BLaER1 (cell line): ENCODE results near the gene ARL5C.
A peak's percentile ranks its signal among the peaks of the same experiment; 100 is the strongest.

Experiments used
- H3K27ac ChIP-seq: shearing (Covaris generic); formaldehyde crosslinking; 2 replicates; pipeline ENCODE4 v1.8.1; 2022
- H3K27me3 ChIP-seq: shearing (Covaris generic); formaldehyde crosslinking; 2 replicates; pipeline ENCODE4 v1.8.1; 2022
- H3K36me3 ChIP-seq: shearing (Covaris generic); formaldehyde crosslinking; 2 replicates; pipeline ENCODE4 v1.8.1; 2022
- H3K4me1 ChIP-seq: shearing (Covaris generic); formaldehyde crosslinking; 2 replicates; pipeline ENCODE4 v1.8.1; 2022
- H3K4me2 ChIP-seq: shearing (Covaris generic); formaldehyde crosslinking; 2 replicates; pipeline ENCODE4 v1.8.1; 2022
- H3K4me3 ChIP-seq: shearing (Covaris generic); formaldehyde crosslinking; 2 replicates; pipeline ENCODE4 v1.8.1; 2022
- H3K9ac ChIP-seq: shearing (Covaris generic); formaldehyde crosslinking; 2 replicates; pipeline ENCODE4 v1.8.1; 2022
- H3K9me3 ChIP-seq: shearing (Covaris generic); formaldehyde crosslinking; 2 replicates; pipeline ENCODE4 v1.8.1; 2022
- H4K20me1 ChIP-seq: shearing (Covaris generic); formaldehyde crosslinking; 2 replicates; pipeline ENCODE4 v1.8.1; 2022
- Cebpa-rat ChIP-seq: shearing (Covaris generic); IDR thresholded peaks from 2 replicates; pipeline ENCODE4 v1.8.1; 2022

ARL5C gene

GRCh38 chr17:39194985-39195524 lies 29.1 kb upstream of the ARL5C start:
- Histone ChIP-seq H4K20me1 (peaks cover 51% of the 10 kb centered on the region), H3K4me2 (peak overlapping the region; percentile 98)

GRCh38 chr17:39194089-39194984 lies 28.4 kb upstream of the ARL5C start:
- peak overlapping the region; percentile 52; the same call in 1 of the 2 replicates for H3K9ac ChIP-seq
- no peak overlapping the region for H3K27ac ChIP-seq
- H3K4me1 ChIP-seq = peaks cover 52% of the 10 kb centered on the region
- TF ChIP-seq Cebpa-rat = no peak
- peak overlapping the region; percentile 98 for H3K4me2 ChIP-seq
- H3K9me3 ChIP-seq = no peaks in the 10 kb centered on the region
- H3K36me3 ChIP-seq = peaks cover 55% of the 10 kb centered on the region
- no peaks in the 10 kb centered on the region for H3K27me3 ChIP-seq
- H4K20me1 ChIP-seq = peaks cover 51% of the 10 kb centered on the region
- H3K4me3 ChIP-seq = peak overlapping the region; percentile 87; the same call in 1 of the 2 replicates

More at GRCh38 chr17:39194985-39195524, 29.1 kb upstream of the ARL5C start:
- peak overlapping the region; percentile 87 for H3K4me3 ChIP-seq
- peak overlapping the region; percentile 55 for H3K27ac ChIP-seq
- H3K36me3 ChIP-seq = peaks cover 49% of the 10 kb centered on the region
- no peaks in the 10 kb centered on the region for H3K9me3 ChIP-seq
- H3K4me1 ChIP-seq = peaks cover 55% of the 10 kb centered on the region
- TF ChIP-seq Cebpa-rat = no peak
- peak overlapping the region; percentile 52 for H3K9ac ChIP-seq
- no peaks in the 10 kb centered on the region for H3K27me3 ChIP-seq

- peaks cover 51% of the 10 kb centered on the region for H4K20me1 ChIP-seq
- TF ChIP-seq Cebpa-rat = no peak
- no peaks in the 10 kb centered on the region for H3K27me3 ChIP-seq
- H3K9ac ChIP-seq = no peak overlapping the region
- H3K4me1 ChIP-seq = peaks cover 42% of the 10 kb centered on the region
- H3K27ac ChIP-seq = peak overlapping the region; percentile 18; the same call in 1 of the 2 replicates
- H3K4me3 ChIP-seq = no peak overlapping the region
- no peaks in the 10 kb centered on the region for H3K9me3 ChIP-seq
- peak overlapping the region; percentile 98 for H3K4me2 ChIP-seq
- H3K36me3 ChIP-seq = peaks cover 64% of the 10 kb centered on the region
These were observed 27.4 kb upstream of the ARL5C start for GRCh38 chr17:39193346-39193745.

GRCh38 chr17:39192901-39193300 lies 26.9 kb upstream of the ARL5C start:
- H3K4me3 ChIP-seq = no peak overlapping the region
- H3K27ac ChIP-seq = no peak overlapping the region
- H3K4me1 ChIP-seq = peaks cover 38% of the 10 kb centered on the region
- no peak overlapping the region for H3K4me2 ChIP-seq
- no peak for TF ChIP-seq Cebpa-rat
- H4K20me1 ChIP-seq = peaks cover 51% of the 10 kb centered on the region
- H3K36me3 ChIP-seq = peaks cover 69% of the 10 kb centered on the region
- no peaks in the 10 kb centered on the region for H3K27me3 ChIP-seq
- no peak overlapping the region for H3K9ac ChIP-seq
- no peaks in the 10 kb centered on the region for H3K9me3 ChIP-seq

- no peak overlapping the region for H3K27ac ChIP-seq
- no peaks in the 10 kb centered on the region for H3K27me3 ChIP-seq
- no peak overlapping the region for H3K4me3 ChIP-seq
- no peak for TF ChIP-seq Cebpa-rat
- peaks cover 79% of the 10 kb centered on the region for H3K36me3 ChIP-seq
- H3K9ac ChIP-seq = no peak overlapping the region
- peaks cover 36% of the 10 kb centered on the region for H3K4me1 ChIP-seq
- no peak overlapping the region for H3K4me2 ChIP-seq
- H4K20me1 ChIP-seq = peaks cover 51% of the 10 kb centered on the region
- H3K9me3 ChIP-seq = no peaks in the 10 kb centered on the region
These were observed 26.0 kb upstream of the ARL5C start for GRCh38 chr17:39191750-39192510.

GRCh38 chr17:39187152-39187830 lies 21.3 kb upstream of the ARL5C start:
- Histone ChIP-seq H3K27me3 (no peaks in the 10 kb centered on the region), H3K36me3 (peaks cover 98% of the 10 kb centered on the region)

GRCh38 chr17:39186481-39187002 lies 20.6 kb upstream of the ARL5C start:
- Histone ChIP-seq H3K36me3 (peaks cover 98% of the 10 kb centered on the region), H3K27ac (no peak overlapping the region), H3K4me3 (no peak overlapping the region), H4K20me1 (peaks cover 3% of the 10 kb centered on the region), H3K27me3 (no peaks in the 10 kb centered on the region), H3K4me1 (no peaks in the 10 kb centered on the region), H3K9me3 (no peaks in the 10 kb centered on the region), H3K9ac (no peak overlapping the region), H3K4me2 (no peak overlapping the region)
- TF ChIP-seq Cebpa-rat = no peak

More at GRCh38 chr17:39187152-39187830, 21.3 kb upstream of the ARL5C start:
- no peak for TF ChIP-seq Cebpa-rat
- no peak overlapping the region for H3K27ac ChIP-seq
- no peak overlapping the region for H3K4me3 ChIP-seq
- no peak overlapping the region for H3K4me2 ChIP-seq
- no peak overlapping the region for H3K9ac ChIP-seq
- H3K4me1 ChIP-seq = no peaks in the 10 kb centered on the region
- H3K9me3 ChIP-seq = no peaks in the 10 kb centered on the region
- peaks cover 10% of the 10 kb centered on the region for H4K20me1 ChIP-seq

GRCh38 chr17:39183720-39184119 lies 17.8 kb upstream of the ARL5C start:
- no peaks in the 10 kb centered on the region for H3K9me3 ChIP-seq
- no peak overlapping the region for H3K27ac ChIP-seq
- H3K27me3 ChIP-seq = no peaks in the 10 kb centered on the region
- H3K4me3 ChIP-seq = no peak overlapping the region
- no peak overlapping the region for H3K9ac ChIP-seq
- H3K4me2 ChIP-seq = no peak overlapping the region
- H3K36me3 ChIP-seq = peaks cover 97% of the 10 kb centered on the region
- no peaks in the 10 kb centered on the region for H4K20me1 ChIP-seq
- TF ChIP-seq Cebpa-rat = no peak
- H3K4me1 ChIP-seq = no peaks in the 10 kb centered on the region

GRCh38 chr17:39183045-39183444 lies 17.1 kb upstream of the ARL5C start:
- H3K9ac ChIP-seq = no peak overlapping the region
- H3K36me3 ChIP-seq = peaks cover 97% of the 10 kb centered on the region
- H3K4me3 ChIP-seq = no peak overlapping the region
- no peaks in the 10 kb centered on the region for H3K9me3 ChIP-seq
- H4K20me1 ChIP-seq = no peaks in the 10 kb centered on the region
- no peaks in the 10 kb centered on the region for H3K27me3 ChIP-seq
- no peak for TF ChIP-seq Cebpa-rat
- no peaks in the 10 kb centered on the region for H3K4me1 ChIP-seq
- H3K4me2 ChIP-seq = no peak overlapping the region
- H3K27ac ChIP-seq = no peak overlapping the region
